Measurements from ENCODE around the gene PCED1A. TPM values are rescaled to one million over a fixed set of nuclear protein-coding genes. Genes with fewer than 3 reads are reported as not detected.

The PCED1A gene
- total and polyA plus RNA-seq, 2 of the 13 experiments (the other 11 are each of a cell fraction or from before 2014, with no cell fraction given) = 40.1 to 84.2 TPM

DNA sequence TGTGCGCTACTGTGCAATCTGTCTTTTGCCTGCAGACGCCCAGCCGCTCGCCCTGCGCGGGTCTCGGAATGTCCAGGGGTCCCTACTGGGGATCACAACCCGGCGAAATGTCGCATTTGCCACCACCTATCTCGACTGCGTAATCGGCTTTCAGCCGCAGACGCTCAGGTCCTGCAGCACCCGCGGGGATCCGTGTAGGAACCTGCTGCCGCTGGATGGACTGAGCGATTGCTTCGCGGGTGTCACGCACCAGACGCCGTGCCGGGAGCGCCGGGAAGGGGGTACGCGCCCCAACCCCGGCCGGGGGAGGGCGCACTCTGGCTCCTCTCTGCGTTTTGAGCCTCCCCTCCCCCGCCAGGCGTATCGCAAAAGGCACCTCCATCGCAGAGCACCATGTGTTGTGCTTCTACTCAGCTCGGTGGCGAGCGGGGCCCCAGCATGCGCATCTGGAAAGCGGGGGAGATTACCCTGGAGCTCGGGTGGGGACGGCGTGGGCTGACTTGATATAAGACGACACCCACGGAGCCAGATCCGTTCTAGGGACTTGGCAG is 32.1 kb upstream of the PCED1A start (continued):
- TF ChIP-seq, protein P1, sequence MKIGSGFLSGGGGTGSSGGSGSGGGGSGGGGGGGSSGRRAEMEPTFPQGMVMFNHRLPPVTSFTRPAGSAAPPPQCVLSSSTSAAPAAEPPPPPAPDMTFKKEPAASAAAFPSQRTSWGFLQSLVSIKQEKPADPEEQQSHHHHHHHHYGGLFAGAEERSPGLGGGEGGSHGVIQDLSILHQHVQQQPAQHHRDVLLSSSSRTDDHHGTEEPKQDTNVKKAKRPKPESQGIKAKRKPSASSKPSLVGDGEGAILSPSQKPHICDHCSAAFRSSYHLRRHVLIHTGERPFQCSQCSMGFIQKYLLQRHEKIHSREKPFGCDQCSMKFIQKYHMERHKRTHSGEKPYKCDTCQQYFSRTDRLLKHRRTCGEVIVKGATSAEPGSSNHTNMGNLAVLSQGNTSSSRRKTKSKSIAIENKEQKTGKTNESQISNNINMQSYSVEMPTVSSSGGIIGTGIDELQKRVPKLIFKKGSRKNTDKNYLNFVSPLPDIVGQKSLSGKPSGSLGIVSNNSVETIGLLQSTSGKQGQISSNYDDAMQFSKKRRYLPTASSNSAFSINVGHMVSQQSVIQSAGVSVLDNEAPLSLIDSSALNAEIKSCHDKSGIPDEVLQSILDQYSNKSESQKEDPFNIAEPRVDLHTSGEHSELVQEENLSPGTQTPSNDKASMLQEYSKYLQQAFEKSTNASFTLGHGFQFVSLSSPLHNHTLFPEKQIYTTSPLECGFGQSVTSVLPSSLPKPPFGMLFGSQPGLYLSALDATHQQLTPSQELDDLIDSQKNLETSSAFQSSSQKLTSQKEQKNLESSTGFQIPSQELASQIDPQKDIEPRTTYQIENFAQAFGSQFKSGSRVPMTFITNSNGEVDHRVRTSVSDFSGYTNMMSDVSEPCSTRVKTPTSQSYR (CRISPR knock-in tag; IDR thresholded peaks at IDR 0.05; ENCODE audit: borderline replicate concordance) = peak; percentile 89
- TF ChIP-seq IRX3 (CRISPR knock-in tag; IDR thresholded peaks at IDR 0.05; ENCODE audit: borderline replicate concordance, low read depth) (0 out of 2 replicates have a peak, but pooled peaks have one; percentile 43), ZNF746 (CRISPR knock-in tag; IDR thresholded peaks at IDR 0.05) (peak; percentile 43), MYNN (CRISPR knock-in tag; IDR thresholded peaks at IDR 0.05; ENCODE audit: low read depth) (peak; percentile 41; the same call in 1 of the 2 replicates), HES4 (CRISPR knock-in tag; IDR thresholded peaks at IDR 0.05; ENCODE audit: borderline replicate concordance) (peak; percentile 85), GTF3A (CRISPR knock-in tag; conservative IDR thresholded peaks at IDR 0.05) (no peak; the same call in 1 of the 2 replicates), IKZF1 (IDR thresholded peaks at IDR 0.05) (no peak), ZSCAN22 (CRISPR knock-in tag; IDR thresholded peaks at IDR 0.05) (0 out of 2 replicates have a peak, but pooled peaks have one; percentile 61), ZNF350 (CRISPR knock-in tag; IDR thresholded peaks at IDR 0.05; ENCODE audit: borderline replicate concordance, low read depth) (peak; percentile 78), RAD21 (CRISPR knock-in tag; IDR thresholded peaks at IDR 0.05) (peak; percentile 48; the same call in 1 of the 2 replicates), ZNF780A (CRISPR knock-in tag; IDR thresholded peaks at IDR 0.05) (peak; percentile 96), ZNF317 (CRISPR knock-in tag; IDR thresholded peaks at IDR 0.05) (peak; percentile 91; the same call in 1 of the 2 replicates), RARA (CRISPR knock-in tag; IDR thresholded peaks at IDR 0.05) (no peak), PHF21A (CRISPR knock-in tag; IDR thresholded peaks at IDR 0.05) (peak; percentile 82), ZNF431 (CRISPR knock-in tag; IDR thresholded peaks at IDR 0.05; ENCODE audit: borderline replicate concordance, low read depth) (no peak; the same call in 1 of the 2 replicates), ZBTB21 (CRISPR knock-in tag; IDR thresholded peaks at IDR 0.05) (no peak)
- TF ChIP-seq, protein P2, sequence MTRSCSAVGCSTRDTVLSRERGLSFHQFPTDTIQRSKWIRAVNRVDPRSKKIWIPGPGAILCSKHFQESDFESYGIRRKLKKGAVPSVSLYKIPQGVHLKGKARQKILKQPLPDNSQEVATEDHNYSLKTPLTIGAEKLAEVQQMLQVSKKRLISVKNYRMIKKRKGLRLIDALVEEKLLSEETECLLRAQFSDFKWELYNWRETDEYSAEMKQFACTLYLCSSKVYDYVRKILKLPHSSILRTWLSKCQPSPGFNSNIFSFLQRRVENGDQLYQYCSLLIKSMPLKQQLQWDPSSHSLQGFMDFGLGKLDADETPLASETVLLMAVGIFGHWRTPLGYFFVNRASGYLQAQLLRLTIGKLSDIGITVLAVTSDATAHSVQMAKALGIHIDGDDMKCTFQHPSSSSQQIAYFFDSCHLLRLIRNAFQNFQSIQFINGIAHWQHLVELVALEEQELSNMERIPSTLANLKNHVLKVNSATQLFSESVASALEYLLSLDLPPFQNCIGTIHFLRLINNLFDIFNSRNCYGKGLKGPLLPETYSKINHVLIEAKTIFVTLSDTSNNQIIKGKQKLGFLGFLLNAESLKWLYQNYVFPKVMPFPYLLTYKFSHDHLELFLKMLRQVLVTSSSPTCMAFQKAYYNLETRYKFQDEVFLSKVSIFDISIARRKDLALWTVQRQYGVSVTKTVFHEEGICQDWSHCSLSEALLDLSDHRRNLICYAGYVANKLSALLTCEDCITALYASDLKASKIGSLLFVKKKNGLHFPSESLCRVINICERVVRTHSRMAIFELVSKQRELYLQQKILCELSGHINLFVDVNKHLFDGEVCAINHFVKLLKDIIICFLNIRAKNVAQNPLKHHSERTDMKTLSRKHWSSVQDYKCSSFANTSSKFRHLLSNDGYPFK (CRISPR knock-in tag; IDR thresholded peaks at IDR 0.05; ENCODE audit: borderline replicate concordance) = peak; percentile 82; the same call in 1 of the 2 replicates
- TF ChIP-seq, protein P3, sequence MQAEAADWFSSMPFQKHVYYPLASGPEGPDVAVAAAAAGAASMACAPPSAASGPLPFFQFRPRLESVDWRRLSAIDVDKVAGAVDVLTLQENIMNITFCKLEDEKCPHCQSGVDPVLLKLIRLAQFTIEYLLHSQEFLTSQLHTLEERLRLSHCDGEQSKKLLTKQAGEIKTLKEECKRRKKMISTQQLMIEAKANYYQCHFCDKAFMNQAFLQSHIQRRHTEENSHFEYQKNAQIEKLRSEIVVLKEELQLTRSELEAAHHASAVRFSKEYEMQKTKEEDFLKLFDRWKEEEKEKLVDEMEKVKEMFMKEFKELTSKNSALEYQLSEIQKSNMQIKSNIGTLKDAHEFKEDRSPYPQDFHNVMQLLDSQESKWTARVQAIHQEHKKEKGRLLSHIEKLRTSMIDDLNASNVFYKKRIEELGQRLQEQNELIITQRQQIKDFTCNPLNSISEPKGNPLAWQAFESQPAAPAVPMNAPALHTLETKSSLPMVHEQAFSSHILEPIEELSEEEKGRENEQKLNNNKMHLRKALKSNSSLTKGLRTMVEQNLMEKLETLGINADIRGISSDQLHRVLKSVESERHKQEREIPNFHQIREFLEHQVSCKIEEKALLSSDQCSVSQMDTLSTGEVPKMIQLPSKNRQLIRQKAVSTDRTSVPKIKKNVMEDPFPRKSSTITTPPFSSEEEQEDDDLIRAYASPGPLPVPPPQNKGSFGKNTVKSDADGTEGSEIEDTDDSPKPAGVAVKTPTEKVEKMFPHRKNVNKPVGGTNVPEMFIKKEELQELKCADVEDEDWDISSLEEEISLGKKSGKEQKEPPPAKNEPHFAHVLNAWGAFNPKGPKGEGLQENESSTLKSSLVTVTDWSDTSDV (CRISPR knock-in tag; IDR thresholded peaks at IDR 0.05) = peak; percentile 62; the same call in 1 of the 2 replicates
- TF ChIP-seq, protein P4, sequence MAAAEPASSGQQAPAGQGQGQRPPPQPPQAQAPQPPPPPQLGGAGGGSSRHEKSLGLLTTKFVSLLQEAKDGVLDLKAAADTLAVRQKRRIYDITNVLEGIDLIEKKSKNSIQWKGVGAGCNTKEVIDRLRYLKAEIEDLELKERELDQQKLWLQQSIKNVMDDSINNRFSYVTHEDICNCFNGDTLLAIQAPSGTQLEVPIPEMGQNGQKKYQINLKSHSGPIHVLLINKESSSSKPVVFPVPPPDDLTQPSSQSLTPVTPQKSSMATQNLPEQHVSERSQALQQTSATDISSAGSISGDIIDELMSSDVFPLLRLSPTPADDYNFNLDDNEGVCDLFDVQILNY (CRISPR knock-in tag; conservative IDR thresholded peaks at IDR 0.05) = no peak

All from HepG2 (cell line).